Esophagus squamous epithelium (tissue), 5 donors: ENCODE measurements around the gene PICK1. TPM values are rescaled to one million over a fixed set of nuclear protein-coding genes. Genes with fewer than 3 reads are reported as not detected.

Experiments
- DNase-seq: peaks from one replicate; lab custom pipeline; 2025; lab: John Stamatoyannopoulos, UW
- H3K27ac ChIP-seq, 4 donors: fragments of 200-600 bp; sonication (generic); one replicate each; pipeline ENCODE4 v1.5.1; 2016 to 2019; ENCODE audit warnings: mild to moderate bottlenecking in 1 of 4
- H3K27me3 ChIP-seq, 4 donors: fragments of 200-600 bp; sonication (generic); 1 replicate in 3 of 4; 2 replicates in 1 of 4; pipeline versions ENCODE4 v1.5.1 to v1.6.0; 2017 to 2021; ENCODE audit warnings: antibody characterized with exemption in 1 of 4
- H3K36me3 ChIP-seq, 3 donors: fragments of 200-600 bp; sonication (generic); one replicate each; pipeline ENCODE4 v1.5.1; 2016 to 2019
- H3K4me1 ChIP-seq, 3 donors: fragments of 200-600 bp; sonication (generic); one replicate each; pipeline ENCODE4 v1.5.1; 2017 to 2019
- H3K4me3 ChIP-seq, 4 donors: fragments of 200-600 bp; sonication (generic); 1 replicate in 3 of 4; 2 replicates in 1 of 4; pipeline ENCODE4 v1.5.1; 2016 to 2019; ENCODE audit warnings: mild to moderate bottlenecking in 2 of 4, moderate library complexity in 1 of 4
- H3K9me3 ChIP-seq, 3 donors: fragments of 200-600 bp; sonication (generic); one replicate each; pipeline ENCODE4 v1.5.1; 2016 to 2019
- POLR2A ChIP-seq, 4 donors: fragments of 450-650 bp; IDR thresholded peaks; one replicate each; pipeline ENCODE4 v1.6.1; 2017; ENCODE audit warnings: antibody characterized with exemption in 4 of 4, mild to moderate bottlenecking in 4 of 4, moderate library complexity in 3 of 4
- WGBS, 2 donors: methylation state at CpG; one replicate each; pipeline ENCODE4 v1.1.5; 2018; 5-methylcytosine and 5-hydroxymethylcytosine counted together
- intact Hi-C: fragments of 100-400 bp; cut with DNase I; formaldehyde crosslinking; loops from one replicate; pipeline ENCODE4 v1.15.0; 2022
- total RNA-seq, 4 donors: library from RNA; depleted of rRNA; stranded (reverse); fragments of >200 nt; gene quantifications; one replicate each; pipeline ENCODE4 v1.1.0, GENCODE V29; 2016
- TF ChIP-seq, protein P1 (sequence below), 6 experiments: fragments of 450-650 bp in 4 of 6; fragments of 200-600 bp in 2 of 6; sonication (generic) in 2 of 6; IDR thresholded peaks; one replicate each; pipeline ENCODE4 v1.5.1; 2016 to 2019; ENCODE audit warnings: antibody characterized with exemption in 6 of 6, mild to moderate bottlenecking in 4 of 6, moderate library complexity in 4 of 6
- donor health status: DM: yes; HTN: yes; CAD: no.

Gene PICK1
- total RNA-seq, 4 donors from 2014 or later = 26.3 to 53.1 (median 31.2) TPM

DNA sequence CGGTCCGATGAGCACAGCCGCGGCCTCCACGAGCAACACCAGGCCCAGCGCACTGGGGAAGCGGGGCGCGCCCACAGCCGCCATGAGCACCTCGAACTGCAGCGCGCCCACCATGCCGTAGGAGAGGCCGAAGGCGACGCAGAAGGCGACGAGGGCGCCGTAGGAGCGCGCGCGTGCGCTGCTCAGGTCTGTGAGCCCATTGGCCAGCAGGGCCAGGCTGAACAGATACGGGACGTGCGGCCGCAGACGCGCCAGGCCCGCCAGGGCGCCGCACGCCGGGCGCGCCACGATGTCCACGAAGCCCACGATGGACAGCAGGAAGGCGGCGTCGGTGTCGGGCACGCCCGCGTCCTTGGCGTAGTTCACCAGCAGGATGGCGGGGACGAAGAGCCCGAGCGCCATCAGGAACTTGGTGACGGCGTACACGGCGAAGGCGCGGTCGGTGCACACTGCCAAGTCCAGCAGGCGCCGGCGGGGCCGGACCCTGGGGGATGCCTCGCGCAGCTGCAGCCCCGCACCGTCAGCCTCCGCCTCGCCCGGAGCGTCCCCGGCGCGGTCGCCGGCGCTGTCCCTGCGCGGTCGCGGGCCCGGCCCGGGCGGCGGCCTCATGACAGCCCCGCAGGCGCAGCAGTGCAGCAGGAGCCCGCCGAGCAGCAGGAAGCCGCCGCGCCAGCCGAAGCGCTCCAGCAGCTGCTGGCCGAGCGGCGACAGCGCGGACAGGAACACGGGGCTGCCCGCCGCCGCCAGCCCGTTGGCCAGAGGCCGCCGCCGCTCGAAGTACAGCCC, 23.8 kb downstream of the PICK1 start:
- WGBS, 2 donors = no CpG with 5 or more reads among the region's 110 CpGs
- intact Hi-C loops = no loop called here
- peak overlapping the region in 1 of 4 donors; percentile 11 for H3K27ac ChIP-seq
- DNase-seq = no peak
- no peaks in the 10 kb centered on the region for H3K9me3 ChIP-seq
- no peak for TF ChIP-seq POLR2A (IDR thresholded peaks at IDR 0.05)
- TF ChIP-seq, protein P1, sequence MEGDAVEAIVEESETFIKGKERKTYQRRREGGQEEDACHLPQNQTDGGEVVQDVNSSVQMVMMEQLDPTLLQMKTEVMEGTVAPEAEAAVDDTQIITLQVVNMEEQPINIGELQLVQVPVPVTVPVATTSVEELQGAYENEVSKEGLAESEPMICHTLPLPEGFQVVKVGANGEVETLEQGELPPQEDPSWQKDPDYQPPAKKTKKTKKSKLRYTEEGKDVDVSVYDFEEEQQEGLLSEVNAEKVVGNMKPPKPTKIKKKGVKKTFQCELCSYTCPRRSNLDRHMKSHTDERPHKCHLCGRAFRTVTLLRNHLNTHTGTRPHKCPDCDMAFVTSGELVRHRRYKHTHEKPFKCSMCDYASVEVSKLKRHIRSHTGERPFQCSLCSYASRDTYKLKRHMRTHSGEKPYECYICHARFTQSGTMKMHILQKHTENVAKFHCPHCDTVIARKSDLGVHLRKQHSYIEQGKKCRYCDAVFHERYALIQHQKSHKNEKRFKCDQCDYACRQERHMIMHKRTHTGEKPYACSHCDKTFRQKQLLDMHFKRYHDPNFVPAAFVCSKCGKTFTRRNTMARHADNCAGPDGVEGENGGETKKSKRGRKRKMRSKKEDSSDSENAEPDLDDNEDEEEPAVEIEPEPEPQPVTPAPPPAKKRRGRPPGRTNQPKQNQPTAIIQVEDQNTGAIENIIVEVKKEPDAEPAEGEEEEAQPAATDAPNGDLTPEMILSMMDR (IDR thresholded peaks at IDR 0.05) = no peak
- H3K36me3 ChIP-seq = peaks cover 0 to 10% (median 0%) of the 10 kb centered on the region in 3 donors
- peaks cover 16 to 28% (median 22%) of the 10 kb centered on the region in 3 donors for H3K4me1 ChIP-seq
- peak overlapping the region; percentile 20 to 63 (median 41) for H3K4me3 ChIP-seq
- peaks cover 0 to 48% (median 11%) of the 10 kb centered on the region in 4 donors for H3K27me3 ChIP-seq

DNA sequence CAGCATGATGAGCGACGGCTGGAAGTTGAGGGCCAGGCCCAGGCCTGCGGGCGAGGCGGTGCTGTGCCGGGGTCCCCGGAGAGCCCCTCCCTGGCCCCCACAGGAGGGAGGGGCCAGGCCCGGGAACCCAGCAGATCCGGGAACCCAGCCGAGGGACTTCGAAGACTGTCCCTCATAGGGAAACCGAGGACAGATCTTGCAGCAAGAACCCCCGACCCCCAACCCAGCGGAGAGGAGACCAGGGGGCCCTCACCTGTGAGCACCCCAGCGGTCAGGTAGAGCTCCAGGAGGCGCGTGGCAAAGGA, 24.4 kb downstream of the PICK1 start:
- intact Hi-C loops = no loop called here
- peaks cover 0 to 48% (median 11%) of the 10 kb centered on the region in 4 donors for H3K27me3 ChIP-seq
- no peak for TF ChIP-seq POLR2A (IDR thresholded peaks at IDR 0.05)
- TF ChIP-seq, protein P1 (IDR thresholded peaks at IDR 0.05) = no peak
- H3K27ac ChIP-seq = peak overlapping the region in 1 of 4 donors; percentile 11
- peaks cover 16 to 28% (median 22%) of the 10 kb centered on the region in 3 donors for H3K4me1 ChIP-seq
- H3K9me3 ChIP-seq = no peaks in the 10 kb centered on the region
- no peak for DNase-seq
- no CpG with 5 or more reads among the region's 17 CpGs for WGBS, 2 donors
- peaks cover 0 to 5% (median 0%) of the 10 kb centered on the region in 3 donors for H3K36me3 ChIP-seq
- H3K4me3 ChIP-seq = peak overlapping the region; percentile 20 to 63 (median 41)

DNA sequence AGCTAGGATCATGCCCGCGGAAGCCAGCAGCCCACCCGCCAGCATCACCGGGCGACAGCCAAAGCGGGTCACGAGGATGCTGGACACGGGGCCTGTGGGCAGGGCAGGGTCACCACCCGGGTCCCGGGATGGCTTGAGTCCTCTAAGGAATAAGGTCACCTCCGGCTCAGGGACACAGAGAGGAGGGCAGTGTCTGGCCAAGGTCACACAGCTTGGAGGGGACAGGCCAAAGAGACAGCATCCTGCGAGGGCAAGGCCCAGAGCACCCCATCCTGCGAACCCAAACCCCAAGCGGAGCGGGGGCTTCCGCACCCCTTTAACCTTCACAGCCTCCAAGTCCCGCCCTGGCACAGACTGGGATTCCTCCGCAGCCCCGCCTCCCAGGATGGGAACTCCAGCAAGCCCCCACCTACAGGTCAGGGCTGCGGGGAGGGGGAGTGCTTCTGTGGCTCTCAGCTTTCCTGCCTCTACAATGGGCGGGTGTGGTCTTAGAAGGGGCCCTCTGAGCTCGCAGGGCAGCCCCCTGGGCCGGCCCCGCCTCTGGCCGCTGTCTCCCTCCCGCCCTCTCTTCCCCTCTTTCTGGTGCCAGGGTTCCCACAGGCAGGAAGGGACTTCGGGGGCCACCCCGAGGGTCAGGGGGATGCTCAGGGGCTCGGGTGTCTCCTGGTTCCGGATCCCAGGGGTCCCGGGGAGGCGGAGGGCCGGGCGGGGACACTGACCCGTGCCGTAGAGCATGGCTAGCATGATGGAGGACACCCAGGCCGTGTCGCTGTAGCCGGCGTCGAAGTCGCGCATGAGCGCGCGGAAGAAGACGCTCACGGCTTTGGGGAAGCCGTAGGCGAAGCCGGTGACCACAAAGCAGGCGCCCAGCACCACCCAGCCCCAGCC, 25.0 kb downstream of the PICK1 start:
- WGBS, 2 donors = 29 to 38% methylated on average over 8 to 17 of the region's 52 CpGs
- Histone ChIP-seq H3K27me3 (peaks cover 0 to 48% (median 11%) of the 10 kb centered on the region in 4 donors), H3K36me3 (peaks cover 0 to 5% (median 0%) of the 10 kb centered on the region in 3 donors), H3K4me1 (peaks cover 16 to 28% (median 22%) of the 10 kb centered on the region in 3 donors), H3K27ac (no peak overlapping the region), H3K4me3 (peak overlapping the region in 3 of 4 donors; percentile 35 to 63 (median 47)), H3K9me3 (no peaks in the 10 kb centered on the region)
- DNase-seq = no peak
- intact Hi-C loops = no loop called here
- TF ChIP-seq, protein P1 (IDR thresholded peaks at IDR 0.05) = no peak
- no peak for TF ChIP-seq POLR2A (IDR thresholded peaks at IDR 0.05)

DNA sequence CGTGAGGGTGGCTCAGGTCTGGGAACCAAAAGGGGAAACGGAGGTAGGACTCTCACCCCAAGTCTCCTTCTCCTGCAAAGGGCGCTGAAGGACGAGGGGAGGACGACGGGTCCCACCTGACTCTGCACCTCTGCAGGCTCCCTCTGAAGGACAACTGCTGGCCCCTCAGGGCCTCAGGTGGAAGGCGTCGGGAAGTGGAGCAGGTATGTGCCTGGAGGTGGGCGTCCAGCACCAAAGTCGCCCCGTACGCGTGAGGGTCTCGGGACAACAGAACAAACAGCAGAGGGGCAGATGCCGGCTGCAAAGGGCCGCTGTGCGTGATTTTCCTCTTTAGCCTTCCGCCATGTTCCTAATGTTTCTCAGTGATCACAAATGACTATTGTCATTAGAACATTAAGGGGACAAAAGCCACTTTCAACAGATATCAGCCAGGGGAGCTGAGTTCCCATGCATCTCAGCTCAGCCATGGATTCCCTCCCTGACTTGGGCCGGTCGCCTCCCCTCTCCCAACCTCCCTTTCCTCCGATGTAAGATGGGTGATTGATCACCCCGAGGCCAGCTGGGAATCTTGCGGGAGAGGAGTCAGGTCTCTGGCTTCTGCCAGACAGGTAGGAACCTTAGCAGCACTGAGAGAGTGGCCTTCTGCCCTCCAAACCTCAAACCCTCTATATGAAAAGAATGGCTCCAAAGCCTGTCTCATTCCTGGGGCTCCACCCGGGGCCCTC, 25.9 kb downstream of the PICK1 start:
- peaks cover 16 to 31% (median 22%) of the 10 kb centered on the region in 3 donors for H3K4me1 ChIP-seq
- intact Hi-C loops = no loop called here
- no peaks in the 10 kb centered on the region for H3K9me3 ChIP-seq
- H3K4me3 ChIP-seq = peak overlapping the region in 1 of 4 donors; percentile 63
- TF ChIP-seq, protein P1 (IDR thresholded peaks at IDR 0.05) = no peak
- no peak for TF ChIP-seq POLR2A (IDR thresholded peaks at IDR 0.05)
- WGBS, 2 donors = 77 to 89% methylated on average over 13 to 19 of the region's 24 CpGs
- H3K27ac ChIP-seq = no peak overlapping the region
- peaks cover 0 to 5% (median 0%) of the 10 kb centered on the region in 3 donors for H3K36me3 ChIP-seq
- H3K27me3 ChIP-seq = peaks cover 0 to 54% (median 11%) of the 10 kb centered on the region in 4 donors
- DNase-seq = no peak
